WTC11 (cell line): Measurements from ENCODE around the gene SOX15.

Source experiments
- ATF1 ChIP-seq: sonication (generic); formaldehyde crosslinking; IDR thresholded peaks from 2 replicates; pipeline ENCODE4 v1.8.1; 2023; ENCODE audit warnings: mild to moderate bottlenecking, moderate library complexity, missing genetic modification reagents
- CTCF ChIP-seq: fragments of 200-600 bp; IDR thresholded peaks from 2 replicates; pipeline ENCODE4 v1.8.0; 2022; ENCODE audit warnings: antibody characterized with exemption
- HMGXB4 ChIP-seq: sonication (generic); formaldehyde crosslinking; IDR thresholded peaks from 2 replicates; pipeline ENCODE4 v1.8.1; 2023; ENCODE audit warnings: mild to moderate bottlenecking, moderate library complexity, missing genetic modification reagents
- MAX ChIP-seq: sonication (generic); formaldehyde crosslinking; IDR thresholded peaks from 2 replicates; pipeline ENCODE4 v1.8.0; 2022; ENCODE audit warnings: mild to moderate bottlenecking, missing genetic modification reagents
- NFYB ChIP-seq: sonication (generic); formaldehyde crosslinking; conservative IDR thresholded peaks from 2 replicates; pipeline ENCODE4 v1.8.0; 2022; ENCODE audit warnings: low read depth, missing genetic modification reagents
- NR2C2 ChIP-seq: sonication (generic); formaldehyde crosslinking; IDR thresholded peaks from 2 replicates; pipeline ENCODE4 v1.8.0; 2022; ENCODE audit warnings: mild to moderate bottlenecking, missing genetic modification reagents
- TP53 ChIP-seq: sonication (generic); formaldehyde crosslinking; IDR thresholded peaks from 2 replicates; pipeline ENCODE4 v1.8.1; 2023; ENCODE audit warnings: mild to moderate bottlenecking, missing genetic modification reagents
- USF1 ChIP-seq: sonication (generic); formaldehyde crosslinking; IDR thresholded peaks from 2 replicates; pipeline ENCODE4 v1.8.0; 2022; ENCODE audit warnings: mild to moderate bottlenecking, missing genetic modification reagents
- ZNF512 ChIP-seq: sonication (generic); formaldehyde crosslinking; IDR thresholded peaks from 2 replicates; pipeline ENCODE4 v1.8.1; 2022; ENCODE audit warnings: missing genetic modification reagents, borderline replicate concordance

GRCh38 chr17:7626307-7626706 lies 36.4 kb upstream of the SOX15 start:
- TF ChIP-seq CTCF (no peak), USF1 (CRISPR knock-in tag) (no peak), MAX (CRISPR knock-in tag) (no peak), ZNF512 (CRISPR knock-in tag) (no peak), ATF1 (no peak), TP53 (CRISPR knock-in tag) (no peak), NFYB (CRISPR knock-in tag) (no peak), HMGXB4 (CRISPR knock-in tag) (no peak), NR2C2 (CRISPR knock-in tag) (no peak)
